Aortic smooth muscle cell (primary cell): Measurements from ENCODE around the gene AMY1B. TPM values are rescaled to one million over a fixed set of nuclear protein-coding genes. Genes with fewer than 3 reads are reported as not detected.

ENCODE experiments used
- total RNA-seq: library from RNA; depleted of rRNA; stranded (reverse); fragments of >200 nt; gene quantifications from 2 replicates; pipeline ENCODE4 v1.2.3, GENCODE V29; 2014

Gene AMY1B
- not detected in 2 replicates for total RNA-seq

GRCh38 chr1:103696110-103696509 lies at the start of gene AMY1B:
Gene AMY1B (minus strand): TSS chr1:103696210. CDS start chr1:103695639, 571 bp downstream.

GRCh38 chr1:103655460-103655859 lies 40.5 kb downstream of the AMY1B start, which contains the start of gene AMY1A:
Gene AMY1A (plus strand): TSS chr1:103655760. CDS start chr1:103656331, 571 bp downstream.

Other genes with a start within 250 kb of the AMY1B start
- 3.8 and 5.2 TPM in 2 replicates for gene RNPC3, start 170.5 kb downstream of the AMY1B start, total RNA-seq
- 10.0 and 10.6 TPM in 2 replicates for gene AMY2B, start 124.6 kb downstream of the AMY1B start, total RNA-seq
- not detected in 2 replicates for gene AMY2A, start 78.8 kb downstream of the AMY1B start, total RNA-seq
- not detected in 2 replicates for gene AMY1A, start 40.5 kb downstream of the AMY1B start, total RNA-seq
- not detected in 2 replicates for gene AMY1C, start 53.7 kb upstream of the AMY1B start, total RNA-seq